Ovary (tissue), 9 donors: ENCODE measurements around the gene UMAD1. TPM values are rescaled to one million over a fixed set of nuclear protein-coding genes. Genes with fewer than 3 reads are reported as not detected.

Source experiments
- DNase-seq, 5 donors: peaks; one replicate each; pipeline ENCODE4 v3.0.0-alpha.2; 2019 to 2020
- H3K27ac ChIP-seq, 2 donors: fragments of 200-600 bp; one replicate each; pipeline versions ENCODE4 v1.5.1 to v1.8.0; 2019 to 2022
- H3K27me3 ChIP-seq: fragments of 200-600 bp; one replicate; pipeline ENCODE4 v1.8.0; 2022
- H3K36me3 ChIP-seq: fragments of 200-600 bp; sonication (generic); one replicate; pipeline ENCODE4 v1.5.1; 2019
- H3K4me1 ChIP-seq: one replicate; pipeline ENCODE4 v1.8.1; 2013; ENCODE audit warnings: mild to moderate bottlenecking, moderate library complexity; ENCODE audit not compliant: insufficient read depth
- H3K4me3 ChIP-seq: fragments of 200-600 bp; sonication (generic); one replicate; pipeline ENCODE4 v1.5.1; 2017
- H3K9me3 ChIP-seq, 2 donors: fragments of 200-600 bp in 1 of 2; sonication (generic) in 1 of 2; one replicate each; pipeline versions ENCODE4 v1.5.1 to v1.8.1; 2013 to 2019; ENCODE audit warnings: mild to moderate bottlenecking in 1 of 2, moderate library complexity in 1 of 2
- EP300 ChIP-seq: sonication (generic); formaldehyde crosslinking; IDR thresholded peaks from one replicate; pipeline ENCODE4 v1.6.1; 2017; ENCODE audit warnings: antibody characterized with exemption
- POLR2A ChIP-seq: fragments of 450-650 bp; IDR thresholded peaks from one replicate; pipeline ENCODE4 v1.6.1; 2017; ENCODE audit warnings: antibody characterized with exemption, mild to moderate bottlenecking, moderate library complexity
- whole genome bisulfite sequencing, 3 donors: extraction: QIAGEN DNeasy Blood & Tissue Kit in 1 of 3; methylation state at CpG; one replicate each; pipeline versions ENCODE4 v1.1.5 to v1.1.7; 2013 to 2017; 5-methylcytosine and 5-hydroxymethylcytosine counted together
- intact Hi-C, 4 donors: fragments of 100-400 bp; cut with DNase I; formaldehyde crosslinking; loops; one replicate each; pipeline versions ENCODE4 v1.11.0 to v1.15.1; 2022 to 2023
- polyA plus RNA-seq, 2 donors: library from polyadenylated mRNA; stranded (reverse); fragments of 200-250 nt in 1 of 2; fragments of 350-450 nt in 1 of 2; fragmentation: Illumina TruSeq in 1 of 2; extraction: RNeasy Lipid Tissue Mini Kit (QIAGEN cat#74804) in 1 of 2; gene quantifications; one replicate each; pipeline ENCODE4 v1.2.3, GENCODE V29; 2013 to 2014
- total RNA-seq, 7 donors: library from RNA; depleted of rRNA in 2 of 7; stranded (reverse); fragments of >200 nt in 2 of 7; fragmentation: NEBNext Ultra II Directional in 3 of 7; extraction: Animal tissue kit (Norgen Biotek cat#: 25700) in 3 of 7; gene quantifications; one replicate each; pipeline versions ENCODE4 v1.1.0 to v1.2.4, GENCODE V29; 2016 to 2023
- TF ChIP-seq, protein P1 (sequence below), 3 donors: fragments of 450-650 bp in 2 of 3; fragments of 200-600 bp in 1 of 3; IDR thresholded peaks; one replicate each; pipeline versions ENCODE4 v1.5.1 to v1.8.0; 2016 to 2022; ENCODE audit warnings: antibody characterized with exemption in 3 of 3, mild to moderate bottlenecking in 1 of 3
- donor health status: DM: no; HTN: no; CAD: no; lungs with moderate emphysema.
- donor health status: DM: no; HTN: no; CAD: no.
- donor health status: Bipolar disorder and iron deficiency.
- donor health status: DM: yes; HTN: yes; CAD: no.
- donor health status: DM: no; HTN: no; CAD: no.
- donor health status: DM: yes; HTN: yes; CAD: no.

The UMAD1 gene
- total and polyA plus RNA-seq, 9 donors: 10.4 to 19.1 (median 16.2) TPM

DNA sequence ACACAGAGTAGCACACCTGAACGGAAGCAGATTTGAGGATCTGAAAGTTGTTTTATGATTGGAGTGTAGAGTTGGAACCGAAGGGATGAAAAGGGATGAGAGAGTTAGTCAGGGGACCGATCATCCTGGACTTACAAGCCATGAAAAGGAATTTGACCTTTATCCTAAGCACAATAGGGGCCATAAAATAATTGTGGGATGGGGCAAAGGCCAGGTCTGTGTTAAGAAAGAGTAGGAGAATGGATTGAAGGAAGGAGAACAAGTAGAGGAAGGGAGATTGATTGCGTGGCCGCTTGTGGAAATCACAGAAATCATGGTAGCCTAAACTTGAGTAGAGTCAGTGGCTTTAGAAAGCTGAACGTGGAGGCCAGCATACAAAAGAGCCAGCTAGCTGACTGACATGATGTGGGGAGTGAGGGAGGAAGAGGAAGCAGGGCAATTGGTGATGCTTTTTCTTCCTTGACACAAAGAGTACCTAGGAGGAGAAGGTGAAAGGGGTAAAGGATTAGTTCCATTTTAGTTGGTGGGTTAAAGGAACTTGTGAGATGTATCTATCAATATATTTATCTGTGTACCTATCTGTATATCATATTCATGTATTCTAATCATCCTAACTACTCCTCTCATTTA, 144.9 kb downstream of the UMAD1 start:
- no peak overlapping the region for H3K4me3 ChIP-seq
- peaks cover 3% of the 10 kb centered on the region for H3K27me3 ChIP-seq
- no peak for DNase-seq
- H3K9me3 ChIP-seq: no peaks in the 10 kb centered on the region
- no peaks in the 10 kb centered on the region for H3K36me3 ChIP-seq
- no peaks in the 10 kb centered on the region for H3K4me1 ChIP-seq
- intact Hi-C loops: no loop called here
- TF ChIP-seq POLR2A: no peak
- WGBS, 3 donors: 85 to 90% (median 86%) methylated on average over 6 of the region's 6 CpGs
- H3K27ac ChIP-seq: no peak overlapping the region

DNA sequence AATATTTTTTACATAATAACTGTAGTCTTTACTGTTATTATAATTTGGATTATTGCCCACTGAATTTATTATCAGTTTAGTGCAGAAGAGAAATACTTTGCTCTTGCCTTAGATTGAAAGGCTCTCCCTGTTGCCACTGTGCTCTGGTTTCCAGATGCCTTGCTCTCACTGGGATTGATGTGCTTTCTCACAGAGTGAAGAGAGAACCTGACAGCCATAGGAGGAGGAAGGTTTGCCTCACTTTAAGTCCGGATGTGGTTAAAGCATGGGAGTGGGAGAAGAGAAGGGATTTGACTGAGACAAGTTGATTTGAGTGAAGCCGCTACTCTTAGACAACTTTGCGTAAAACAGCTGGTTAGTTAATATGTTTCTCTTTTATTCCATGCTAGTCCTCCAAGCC, 146.0 kb downstream of the UMAD1 start:
- TF ChIP-seq POLR2A (no peak), EP300 (no peak)
- TF ChIP-seq, protein P1, sequence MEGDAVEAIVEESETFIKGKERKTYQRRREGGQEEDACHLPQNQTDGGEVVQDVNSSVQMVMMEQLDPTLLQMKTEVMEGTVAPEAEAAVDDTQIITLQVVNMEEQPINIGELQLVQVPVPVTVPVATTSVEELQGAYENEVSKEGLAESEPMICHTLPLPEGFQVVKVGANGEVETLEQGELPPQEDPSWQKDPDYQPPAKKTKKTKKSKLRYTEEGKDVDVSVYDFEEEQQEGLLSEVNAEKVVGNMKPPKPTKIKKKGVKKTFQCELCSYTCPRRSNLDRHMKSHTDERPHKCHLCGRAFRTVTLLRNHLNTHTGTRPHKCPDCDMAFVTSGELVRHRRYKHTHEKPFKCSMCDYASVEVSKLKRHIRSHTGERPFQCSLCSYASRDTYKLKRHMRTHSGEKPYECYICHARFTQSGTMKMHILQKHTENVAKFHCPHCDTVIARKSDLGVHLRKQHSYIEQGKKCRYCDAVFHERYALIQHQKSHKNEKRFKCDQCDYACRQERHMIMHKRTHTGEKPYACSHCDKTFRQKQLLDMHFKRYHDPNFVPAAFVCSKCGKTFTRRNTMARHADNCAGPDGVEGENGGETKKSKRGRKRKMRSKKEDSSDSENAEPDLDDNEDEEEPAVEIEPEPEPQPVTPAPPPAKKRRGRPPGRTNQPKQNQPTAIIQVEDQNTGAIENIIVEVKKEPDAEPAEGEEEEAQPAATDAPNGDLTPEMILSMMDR (IDR thresholded peaks at IDR 0.05): no peak
- Histone ChIP-seq H3K27me3 (peaks cover 3% of the 10 kb centered on the region), H3K4me1 (no peaks in the 10 kb centered on the region), H3K4me3 (no peak overlapping the region), H3K36me3 (no peaks in the 10 kb centered on the region), H3K27ac (no peak overlapping the region), H3K9me3 (no peaks in the 10 kb centered on the region)
- 86 to 90% (median 90%) methylated on average over 3 of the region's 3 CpGs for WGBS, 3 donors
- intact Hi-C loops: no loop called here
- DNase-seq: no peak

DNA sequence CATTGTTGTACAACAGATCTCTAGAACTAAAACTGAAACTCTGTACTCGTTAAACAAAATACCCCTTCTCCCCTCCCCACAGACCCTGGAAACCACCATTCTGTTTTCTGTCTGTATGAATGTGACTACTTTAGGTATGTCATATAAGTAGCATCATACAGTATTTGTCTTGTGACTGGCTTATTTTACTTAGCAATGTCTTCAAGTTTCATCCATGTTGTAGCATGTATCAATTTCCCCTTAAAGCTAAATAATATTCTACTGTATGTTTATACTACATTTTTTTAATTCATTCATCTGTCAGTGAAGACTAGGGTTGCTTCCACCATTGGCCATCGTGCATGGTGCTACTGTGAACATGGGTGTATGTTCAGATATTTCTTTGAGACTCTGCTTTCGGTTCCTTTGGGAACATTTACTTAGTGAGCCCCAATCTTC, 149.0 kb downstream of the UMAD1 start:
- Histone ChIP-seq H3K4me1 (no peaks in the 10 kb centered on the region), H3K27me3 (no peaks in the 10 kb centered on the region)
- no peak for DNase-seq

DNA sequence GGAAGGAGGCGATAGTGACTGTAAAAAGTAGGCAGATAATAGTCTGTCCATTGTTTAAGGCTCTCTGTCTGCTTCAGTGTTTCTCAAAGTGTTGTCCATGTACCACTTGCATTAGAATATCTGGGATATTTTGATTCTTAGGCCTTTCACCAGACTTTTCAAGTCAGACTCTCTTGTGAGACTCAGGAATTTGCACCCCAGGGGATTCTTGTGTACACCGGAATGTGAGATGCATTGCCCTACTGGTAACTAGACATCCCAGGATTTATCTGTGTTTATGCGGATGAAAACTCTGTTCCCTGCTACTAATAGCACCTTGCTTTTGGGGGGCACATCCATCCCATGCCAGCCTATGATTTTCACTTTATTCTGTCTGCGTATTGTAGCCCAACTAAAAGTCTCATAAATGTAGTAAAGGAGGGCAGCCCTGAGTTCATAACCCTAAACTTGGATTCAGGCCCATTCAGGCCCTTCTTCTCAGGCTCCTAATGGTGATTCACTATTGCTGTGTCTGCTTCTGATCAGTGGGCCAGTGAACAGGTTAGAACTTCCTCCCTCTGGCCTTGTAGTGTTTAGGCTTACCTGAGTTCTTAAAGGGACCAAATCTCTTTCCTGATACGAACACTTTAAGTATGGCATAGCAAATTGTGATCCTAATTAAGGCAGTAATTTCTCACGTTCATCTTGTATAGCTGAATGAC, 149.6 kb downstream of the UMAD1 start:
- H3K27me3 ChIP-seq: no peaks in the 10 kb centered on the region
- H3K4me3 ChIP-seq: no peak overlapping the region
- WGBS, 3 donors: 90 to 92% (median 92%) methylated on average over 6 of the region's 6 CpGs
- DNase-seq: no peak
- no peaks in the 10 kb centered on the region for H3K4me1 ChIP-seq
- no peaks in the 10 kb centered on the region for H3K36me3 ChIP-seq
- TF ChIP-seq POLR2A: no peak
- TF ChIP-seq, protein P1 (IDR thresholded peaks at IDR 0.05): no peak
- TF ChIP-seq EP300: no peak
- no peak overlapping the region for H3K27ac ChIP-seq
- no peaks in the 10 kb centered on the region for H3K9me3 ChIP-seq
- intact Hi-C loops: no loop called here

More for the DNA sequence above, 149.0 kb downstream of the UMAD1 start:
- Histone ChIP-seq H3K36me3 (no peaks in the 10 kb centered on the region), H3K9me3 (no peaks in the 10 kb centered on the region), H3K4me3 (no peak overlapping the region), H3K27ac (no peak overlapping the region)
- intact Hi-C loops: no loop called here
- TF ChIP-seq EP300 (no peak), POLR2A (no peak)
- TF ChIP-seq, protein P1 (IDR thresholded peaks at IDR 0.05): no peak
- WGBS, 3 donors: 88 to 94% (median 88%) methylated on average over 3 of the region's 3 CpGs

DNA sequence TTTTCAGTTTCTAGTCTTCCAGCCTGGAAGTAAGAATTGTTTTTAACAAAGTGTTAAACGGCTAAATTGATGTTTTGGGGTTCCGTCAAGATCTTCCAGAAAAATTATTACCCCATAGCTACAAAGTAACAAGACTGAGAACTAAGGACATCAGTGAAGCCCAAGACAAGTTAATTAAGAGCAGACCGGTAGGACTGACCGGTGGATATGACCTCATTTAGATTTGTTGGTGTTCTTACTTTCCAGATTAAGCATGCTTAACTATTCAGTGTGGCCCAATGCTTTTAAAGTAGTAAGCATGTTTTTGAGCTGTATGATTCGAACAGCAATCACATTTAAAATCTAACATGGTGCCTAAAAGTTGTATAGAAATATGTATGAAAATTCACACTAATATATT, 151.0 kb downstream of the UMAD1 start:
- TF ChIP-seq EP300 (no peak), POLR2A (no peak)
- TF ChIP-seq, protein P1 (IDR thresholded peaks at IDR 0.05): no peak
- no peaks in the 10 kb centered on the region for H3K36me3 ChIP-seq
- DNase-seq: no peak
- WGBS, 3 donors: 55 to 75% (median 74%) methylated on average over 5 of the region's 5 CpGs
- H3K27me3 ChIP-seq: no peaks in the 10 kb centered on the region
- intact Hi-C loops: no loop called here
- H3K9me3 ChIP-seq: no peaks in the 10 kb centered on the region
- H3K4me1 ChIP-seq: no peaks in the 10 kb centered on the region
- H3K27ac ChIP-seq: no peak overlapping the region
- no peak overlapping the region for H3K4me3 ChIP-seq
